Ishikawa (cell line): ENCODE measurements around the gene CHST12.

Experiments used
- CEBPB ChIP-seq: IDR thresholded peaks from 2 replicates; pipeline ENCODE4 v1.6.1; 2012
- CREB1 ChIP-seq: IDR thresholded peaks from 2 replicates; pipeline ENCODE4 v1.6.1; 2012; ENCODE audit warnings: low read depth
- EGR1 ChIP-seq: IDR thresholded peaks from 2 replicates; pipeline ENCODE4 v1.6.1; 2012
- EP300 ChIP-seq: IDR thresholded peaks from 2 replicates; pipeline ENCODE4 v1.6.1; 2012; ENCODE audit warnings: borderline replicate concordance
- FOXM1 ChIP-seq: IDR thresholded peaks from 2 replicates; pipeline ENCODE4 v1.6.1; 2012; ENCODE audit warnings: low read depth, borderline replicate concordance
- MAX ChIP-seq: IDR thresholded peaks from 2 replicates; pipeline ENCODE4 v1.6.1; 2012
- NFIC ChIP-seq: IDR thresholded peaks from 2 replicates; pipeline ENCODE4 v1.6.1; 2012
- RAD21 ChIP-seq: IDR thresholded peaks from 2 replicates; pipeline ENCODE4 v1.6.1; 2012; ENCODE audit warnings: low read depth
- REST ChIP-seq: IDR thresholded peaks from 2 replicates; pipeline ENCODE4 v1.6.1; 2012; ENCODE audit warnings: low read depth, mild to moderate bottlenecking
- TCF12 ChIP-seq: IDR thresholded peaks from 2 replicates; pipeline ENCODE4 v1.6.1; 2012; ENCODE audit warnings: low read depth
- TEAD4 ChIP-seq: IDR thresholded peaks from 2 replicates; pipeline ENCODE4 v1.6.1; 2012
- USF1 ChIP-seq: IDR thresholded peaks from 2 replicates; pipeline ENCODE4 v1.6.1; 2012
- YY1 ChIP-seq: IDR thresholded peaks from 2 replicates; pipeline ENCODE4 v1.6.1; 2012; ENCODE audit warnings: low read depth
- ZBTB7A ChIP-seq: IDR thresholded peaks from 2 replicates; pipeline ENCODE4 v1.6.1; 2012; ENCODE audit warnings: low read depth

- no peak for TF ChIP-seq FOXM1
- 0 out of 2 replicates have a peak, but pooled peaks have one; percentile 44 for TF ChIP-seq CEBPB
- no peak for TF ChIP-seq EP300
- no peak for TF ChIP-seq EGR1
- TF ChIP-seq REST: no peak
- TF ChIP-seq YY1: no peak
- no peak for TF ChIP-seq MAX
- TF ChIP-seq RAD21: no peak
- peak; percentile 82 for TF ChIP-seq NFIC
- no peak for TF ChIP-seq TCF12
- no peak for TF ChIP-seq ZBTB7A
- TF ChIP-seq CREB1: no peak
- TF ChIP-seq USF1: no peak
- no peak for TF ChIP-seq TEAD4
These were observed 3.4 kb upstream of the CHST12 start for GRCh38 chr7:2399848-2400587.
